Prostate gland (tissue), 2 donors: ENCODE data around the gene TMSB4X. TPM values are rescaled to one million over a fixed set of nuclear protein-coding genes. Genes with fewer than 3 reads are reported as not detected.
"Not testable (repeated sequence)": the region's sequence is repeated elsewhere in the genome, so short reads cannot be mapped to it uniquely, and the experiment has no call there.

Experiments used
- DNase-seq: peaks from one replicate; pipeline ENCODE4 v3.0.0-alpha.2; 2019; ENCODE audit warnings: low spot score
- H3K27ac ChIP-seq, 2 donors: fragments of 200-600 bp; sonication (generic); 2 replicates each; pipeline ENCODE4 v1.5.1; 2017 to 2019
- H3K27me3 ChIP-seq: fragments of 200-600 bp; sonication (generic); replicated peaks from 2 replicates; pipeline ENCODE4 v1.5.1; 2019; ENCODE audit not compliant: insufficient read depth
- H3K36me3 ChIP-seq, 2 donors: fragments of 200-600 bp; sonication (generic); 1 replicate in 1 of 2; 2 replicates in 1 of 2; pipeline versions ENCODE4 v1.5.1 to v1.8.1; 2017 to 2019
- H3K4me1 ChIP-seq: fragments of 200-600 bp; sonication (generic); replicated peaks from 2 replicates; pipeline ENCODE4 v1.5.1; 2019
- H3K4me3 ChIP-seq, 2 donors: fragments of 200-600 bp; sonication (generic); 2 replicates each; pipeline ENCODE4 v1.5.1; 2017 to 2019
- H3K9me3 ChIP-seq: fragments of 200-600 bp; sonication (generic); 2 replicates; pipeline ENCODE4 v1.5.1; 2017
- POLR2A ChIP-seq: fragments of 450-650 bp; IDR thresholded peaks from one replicate; pipeline ENCODE4 v1.6.1; 2016; ENCODE audit warnings: antibody characterized with exemption, mild to moderate bottlenecking
- POLR2AphosphoS5 ChIP-seq: sonication (generic); formaldehyde crosslinking; IDR thresholded peaks from one replicate; pipeline ENCODE4 v1.6.1; 2017; ENCODE audit warnings: antibody characterized with exemption
- WGBS: methylation state at CpG from one replicate; pipeline ENCODE4 v1.1.5; 2018; 5-methylcytosine and 5-hydroxymethylcytosine counted together
- intact Hi-C: fragments of 100-400 bp; cut with DNase I; formaldehyde crosslinking; loops from one replicate; pipeline ENCODE4 v1.14.2; 2022
- total RNA-seq, 2 donors: library from RNA; depleted of rRNA; stranded (reverse); fragments of >200 nt; gene quantifications; one replicate each; pipeline ENCODE4 v1.1.0, GENCODE V29; 2016
- TF ChIP-seq, protein P1 (sequence below), 4 experiments: fragments of 200-600 bp in 2 of 4; fragments of 450-650 bp in 2 of 4; sonication (generic) in 2 of 4; IDR thresholded peaks; 1 replicate in 3 of 4; 2 replicates in 1 of 4; pipeline ENCODE4 v1.5.1; 2016 to 2019; ENCODE audit warnings: antibody characterized with exemption in 4 of 4, mild to moderate bottlenecking in 2 of 4, moderate library complexity in 2 of 4

TMSB4X gene
- total RNA-seq, 2 donors from 2014 or later: 1,116 to 1,330 TPM

DNA sequence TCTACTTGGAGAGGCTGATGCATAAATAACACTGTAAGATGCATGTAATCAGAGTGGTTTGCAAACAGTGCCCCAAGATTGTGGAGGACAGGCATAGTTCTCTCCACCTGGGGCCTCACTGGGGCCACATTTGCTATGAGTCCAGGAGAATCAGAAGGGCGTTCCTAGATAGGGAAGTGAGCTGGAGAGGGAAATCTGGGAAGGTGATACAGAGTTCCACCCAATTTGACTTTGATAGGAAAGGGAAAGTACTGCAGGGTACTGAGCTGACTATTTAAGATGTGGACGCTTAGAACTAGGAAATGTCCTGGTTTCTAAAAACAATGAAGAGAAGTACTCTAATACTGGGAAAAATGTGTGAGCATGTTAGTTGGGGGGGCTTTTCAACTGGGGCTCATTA lies 35.6 kb downstream of the TMSB4X start:
- TF ChIP-seq POLR2AphosphoS5 (no peak), POLR2A (no peak)
- TF ChIP-seq, protein P1, sequence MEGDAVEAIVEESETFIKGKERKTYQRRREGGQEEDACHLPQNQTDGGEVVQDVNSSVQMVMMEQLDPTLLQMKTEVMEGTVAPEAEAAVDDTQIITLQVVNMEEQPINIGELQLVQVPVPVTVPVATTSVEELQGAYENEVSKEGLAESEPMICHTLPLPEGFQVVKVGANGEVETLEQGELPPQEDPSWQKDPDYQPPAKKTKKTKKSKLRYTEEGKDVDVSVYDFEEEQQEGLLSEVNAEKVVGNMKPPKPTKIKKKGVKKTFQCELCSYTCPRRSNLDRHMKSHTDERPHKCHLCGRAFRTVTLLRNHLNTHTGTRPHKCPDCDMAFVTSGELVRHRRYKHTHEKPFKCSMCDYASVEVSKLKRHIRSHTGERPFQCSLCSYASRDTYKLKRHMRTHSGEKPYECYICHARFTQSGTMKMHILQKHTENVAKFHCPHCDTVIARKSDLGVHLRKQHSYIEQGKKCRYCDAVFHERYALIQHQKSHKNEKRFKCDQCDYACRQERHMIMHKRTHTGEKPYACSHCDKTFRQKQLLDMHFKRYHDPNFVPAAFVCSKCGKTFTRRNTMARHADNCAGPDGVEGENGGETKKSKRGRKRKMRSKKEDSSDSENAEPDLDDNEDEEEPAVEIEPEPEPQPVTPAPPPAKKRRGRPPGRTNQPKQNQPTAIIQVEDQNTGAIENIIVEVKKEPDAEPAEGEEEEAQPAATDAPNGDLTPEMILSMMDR (IDR thresholded peaks at IDR 0.05): no peak
- H3K4me3 ChIP-seq: no peak overlapping the region
- DNase-seq: no peak
- H3K27me3 ChIP-seq: no peaks in the 10 kb centered on the region
- WGBS: 92% methylated on average over 2 of the region's 2 CpGs
- intact Hi-C loops: no loop called here
- H3K9me3 ChIP-seq: no peaks in the 10 kb centered on the region
- H3K4me1 ChIP-seq: no peaks in the 10 kb centered on the region
- H3K36me3 ChIP-seq: no peaks in the 10 kb centered on the region
- H3K27ac ChIP-seq: no peak overlapping the region

DNA sequence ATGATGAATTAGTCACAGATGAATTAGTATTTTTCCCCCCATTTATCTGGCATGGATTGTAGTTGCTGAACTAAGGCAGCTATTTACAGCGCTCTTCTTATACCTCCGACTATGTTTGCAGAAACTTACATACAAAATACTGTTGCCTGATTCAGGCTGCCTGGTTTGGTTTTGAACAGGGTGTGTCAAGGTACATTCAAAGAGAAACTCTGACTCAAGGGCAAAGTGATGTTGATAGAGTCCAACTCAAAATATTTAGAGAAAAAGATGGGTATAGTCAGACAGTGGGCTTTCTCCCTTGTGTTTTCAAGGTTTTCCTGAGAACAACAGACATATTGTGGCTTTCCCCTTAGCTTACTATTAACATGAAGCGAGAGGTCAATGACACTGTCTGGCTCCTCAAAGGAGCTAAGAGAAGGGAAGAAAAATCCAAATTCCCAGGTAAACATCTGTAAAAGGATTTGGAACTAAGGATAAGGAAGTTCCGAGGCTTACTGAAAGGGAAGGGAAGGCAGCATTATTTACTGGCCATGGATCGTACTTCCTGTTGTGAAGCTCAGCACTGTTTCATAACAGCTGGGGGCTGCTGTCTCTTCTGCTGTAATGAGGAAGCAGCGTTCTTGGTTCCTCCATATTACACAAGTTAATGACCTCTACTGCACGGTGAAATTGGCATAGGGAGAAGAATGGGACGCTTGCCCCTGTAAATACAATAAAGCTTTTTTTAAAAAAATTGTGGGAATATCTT lies 38.6 kb downstream of the TMSB4X start:
- H3K27ac ChIP-seq: no peak overlapping the region

DNA sequence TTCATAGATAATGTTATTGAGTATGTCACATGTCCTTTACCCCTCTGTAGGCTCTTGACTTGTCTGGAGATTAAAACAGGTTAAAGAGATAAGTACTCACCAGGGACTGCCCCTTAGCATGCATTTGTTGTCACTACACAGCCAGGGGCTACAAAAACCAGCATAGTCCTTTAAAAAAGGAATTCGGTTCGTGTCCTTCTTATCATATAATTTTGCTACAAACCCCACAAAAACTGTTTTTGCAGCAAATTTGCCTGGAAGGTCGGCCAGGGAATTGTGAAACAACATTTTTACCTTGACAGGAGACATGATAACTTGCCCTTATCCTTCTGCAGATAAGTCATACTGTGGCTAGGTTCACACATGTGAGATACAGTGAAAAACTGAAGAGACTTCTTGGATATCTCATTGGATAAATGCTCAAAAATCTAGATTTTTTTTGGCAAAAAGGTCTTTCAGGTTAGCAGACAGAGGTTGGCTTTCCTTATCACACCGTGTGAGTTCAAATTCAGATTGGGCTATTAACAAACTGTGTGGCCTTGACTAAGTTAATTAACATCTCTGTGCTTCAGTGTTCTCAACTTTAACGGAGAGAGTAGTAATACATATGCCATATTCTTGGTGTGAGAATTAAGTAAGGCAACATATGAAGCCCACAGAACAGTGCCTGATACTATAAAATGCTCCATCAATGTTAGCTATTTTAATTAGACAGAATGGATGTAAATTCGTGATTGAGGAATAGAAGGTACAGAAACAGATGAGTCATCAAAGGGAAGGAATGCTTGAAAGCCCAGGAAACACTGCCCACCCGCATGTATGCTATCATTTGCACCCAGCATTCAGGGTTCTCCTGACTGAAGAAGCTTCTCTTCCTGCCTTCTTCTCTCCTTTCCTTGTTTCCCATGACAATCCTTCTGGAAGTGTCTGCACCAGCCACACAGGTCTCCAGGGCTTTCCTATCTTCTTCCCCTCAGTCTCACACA lies 39.5 kb downstream of the TMSB4X start:
- no peaks in the 10 kb centered on the region for H3K36me3 ChIP-seq
- no peak overlapping the region for H3K27ac ChIP-seq
- intact Hi-C loops: no loop called here
- DNase-seq: no peak
- no peak overlapping the region for H3K4me3 ChIP-seq
- WGBS: 78% methylated on average over 7 of the region's 7 CpGs
- no peaks in the 10 kb centered on the region for H3K9me3 ChIP-seq
- no peaks in the 10 kb centered on the region for H3K27me3 ChIP-seq
- TF ChIP-seq POLR2A (no peak), POLR2AphosphoS5 (no peak)
- TF ChIP-seq, protein P1 (IDR thresholded peaks at IDR 0.05): no peak
- H3K4me1 ChIP-seq: no peaks in the 10 kb centered on the region

More for the DNA sequence above, 38.6 kb downstream of the TMSB4X start:
- intact Hi-C loops: no loop called here
- no peaks in the 10 kb centered on the region for H3K9me3 ChIP-seq
- no peak overlapping the region for H3K4me3 ChIP-seq
- H3K36me3 ChIP-seq: no peaks in the 10 kb centered on the region
- WGBS: 47% methylated on average over 8 of the region's 8 CpGs
- no peak for TF ChIP-seq POLR2AphosphoS5
- TF ChIP-seq, protein P1 (IDR thresholded peaks at IDR 0.05): no peak
- TF ChIP-seq POLR2A: no peak
- no peaks in the 10 kb centered on the region for H3K4me1 ChIP-seq
- no peaks in the 10 kb centered on the region for H3K27me3 ChIP-seq
- DNase-seq: no peak

DNA sequence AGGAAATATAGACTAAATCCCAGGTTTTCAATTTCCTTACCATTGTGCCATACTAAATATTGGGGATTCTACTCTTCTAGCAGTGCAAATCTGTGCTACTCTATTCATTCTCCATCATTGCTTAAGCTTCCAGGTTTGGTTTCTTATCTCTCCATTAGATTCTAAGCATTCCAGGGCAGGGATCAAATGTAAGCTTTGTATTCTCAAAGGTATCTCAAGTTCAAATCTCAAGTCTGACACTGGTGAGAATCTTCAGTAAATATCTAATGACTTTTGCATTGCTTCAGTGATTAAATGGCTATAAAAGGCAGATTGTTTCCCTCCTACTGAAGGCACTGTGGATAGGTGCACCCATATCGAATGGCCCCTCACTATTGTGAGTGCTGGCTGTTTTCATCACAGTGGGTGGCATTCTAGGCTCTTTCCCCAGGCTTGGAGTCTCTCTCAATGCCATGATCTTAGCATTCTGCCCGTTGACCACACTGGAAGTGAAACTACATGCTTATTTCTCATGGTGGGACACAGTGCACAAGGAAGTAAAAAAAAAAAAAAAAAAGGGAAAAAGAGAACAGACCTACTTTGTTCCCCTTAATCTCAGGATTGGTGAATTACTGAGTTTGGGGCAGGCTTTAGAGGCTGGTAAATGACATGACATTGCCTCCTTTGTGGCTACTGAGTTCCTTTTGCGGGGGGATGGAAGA lies 40.8 kb downstream of the TMSB4X start:
- Histone ChIP-seq H3K4me3 (no peak overlapping the region), H3K27ac (no peak overlapping the region), H3K4me1 (no peaks in the 10 kb centered on the region), H3K27me3 (no peaks in the 10 kb centered on the region), H3K36me3 (no peaks in the 10 kb centered on the region), H3K9me3 (no peaks in the 10 kb centered on the region)
- no peak for DNase-seq
- WGBS: 68% methylated on average over 3 of the region's 3 CpGs
- TF ChIP-seq, protein P1 (IDR thresholded peaks at IDR 0.05): no peak
- TF ChIP-seq POLR2A (no peak), POLR2AphosphoS5 (no peak)
- intact Hi-C loops: no loop called here

DNA sequence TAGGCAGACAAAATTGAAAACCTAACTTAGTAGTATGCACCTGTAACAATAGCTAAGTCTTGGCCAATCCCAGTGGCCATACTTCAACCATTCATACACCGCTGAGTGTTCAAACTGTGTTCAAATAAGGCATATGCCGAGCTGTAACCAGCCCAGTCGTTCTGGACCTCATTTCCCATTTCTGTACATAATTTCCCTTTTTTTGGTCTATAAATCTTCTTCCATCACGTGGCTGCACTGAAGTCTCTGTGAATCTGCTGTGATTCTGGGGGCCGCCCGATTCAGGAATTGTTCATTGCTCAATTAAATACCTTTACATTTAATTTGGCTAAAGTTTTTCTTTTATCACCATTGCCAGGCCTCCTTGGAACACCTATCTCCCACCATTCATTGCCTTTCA lies 41.8 kb downstream of the TMSB4X start:
- H3K4me3 ChIP-seq, H3K36me3 ChIP-seq, H3K27ac ChIP-seq, DNase-seq, H3K4me1 ChIP-seq, H3K27me3 ChIP-seq, intact Hi-C loops, H3K9me3 ChIP-seq: not testable (repeated sequence)
- 95% methylated on average over 6 of the region's 6 CpGs for WGBS
